NOMO-1 treated with dmso at 0.1 percent for 144 hours (cell line): ENCODE results near the gene TEK.

Experiments
- DNase-seq: peaks from one replicate; lab custom pipeline; 2025; ENCODE audit not compliant: unreplicated experiment; lab: John Stamatoyannopoulos, UW

The TEK gene

DNA sequence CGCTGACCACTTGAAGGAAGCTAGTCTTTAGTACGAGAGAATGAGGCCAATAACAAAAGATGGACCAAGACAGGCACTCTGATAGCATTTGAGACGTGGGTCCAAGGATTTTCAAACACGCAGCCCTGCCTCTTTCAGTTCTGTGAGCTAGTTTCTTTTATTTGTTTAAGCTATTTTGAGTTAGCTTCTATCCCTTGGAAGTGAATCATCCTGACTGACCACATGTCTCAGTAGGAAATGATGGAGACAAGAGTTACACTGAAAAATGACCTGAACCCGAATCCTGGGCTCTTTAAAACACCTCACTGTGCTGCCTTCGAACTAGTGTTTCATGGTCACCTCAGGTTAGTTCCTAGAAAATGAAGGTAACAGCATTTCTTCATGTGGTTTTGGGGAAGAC, 9.9 kb downstream of the TEK start:
- no peak for DNase-seq

DNA sequence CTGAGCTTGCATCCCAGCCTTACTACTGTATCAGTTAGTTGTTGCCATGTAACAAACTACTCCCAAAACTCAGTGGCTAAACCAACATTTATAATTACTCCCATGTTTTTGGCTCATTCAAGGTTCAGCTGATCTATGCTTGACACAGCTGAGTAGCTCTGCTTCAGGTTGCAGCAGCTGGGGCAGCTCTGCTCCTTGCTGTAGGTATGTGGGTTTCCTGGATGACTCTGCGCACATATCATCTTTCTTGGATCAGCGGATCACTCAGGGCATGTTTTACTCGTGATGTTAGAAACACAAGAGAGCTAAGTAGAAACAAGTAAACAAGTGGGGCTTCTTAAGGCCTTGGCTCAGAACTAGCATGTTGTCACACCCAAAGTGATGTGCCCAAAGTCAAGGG, 15.1 kb downstream of the TEK start:
- DNase-seq, result no peak

DNA sequence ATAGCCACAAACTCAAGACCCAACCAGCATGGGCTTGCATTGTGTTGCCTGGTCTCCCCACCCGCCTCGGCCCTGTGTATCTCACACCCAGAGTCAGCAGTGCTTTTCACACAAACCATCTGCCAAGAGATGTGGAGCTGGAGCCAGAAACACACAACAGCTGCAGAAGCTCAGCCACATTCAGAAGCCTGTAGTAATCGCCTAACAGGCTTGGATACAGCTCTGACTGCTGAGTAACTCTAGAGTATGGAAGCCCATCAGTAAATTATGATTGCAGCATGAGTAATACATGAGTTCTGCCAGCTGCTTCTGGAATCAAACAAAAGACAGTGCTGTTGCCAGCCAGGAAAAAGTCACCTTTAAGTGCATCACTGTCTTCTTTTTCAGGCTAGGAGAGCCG, 16.0 kb downstream of the TEK start:
- no peak for DNase-seq

DNA sequence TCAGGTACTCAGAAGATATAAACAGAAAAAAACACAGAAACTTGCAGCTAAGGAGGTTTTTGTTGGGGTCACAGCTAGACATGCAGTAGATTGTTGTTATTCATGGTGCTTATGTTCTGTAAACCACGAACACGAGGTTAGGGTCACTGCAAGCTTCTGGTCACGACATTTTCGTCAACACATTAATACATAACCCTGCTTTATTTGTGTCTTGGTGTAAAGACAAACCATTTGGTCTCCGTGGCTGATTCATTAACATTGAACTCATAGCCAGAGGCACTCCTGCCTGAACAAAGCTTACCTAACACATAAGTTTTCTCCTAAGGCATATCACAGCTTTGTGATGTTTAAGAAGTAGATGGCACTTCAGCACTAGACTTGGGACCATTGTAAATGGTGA, 16.9 kb downstream of the TEK start:
- DNase-seq, result no peak

DNA sequence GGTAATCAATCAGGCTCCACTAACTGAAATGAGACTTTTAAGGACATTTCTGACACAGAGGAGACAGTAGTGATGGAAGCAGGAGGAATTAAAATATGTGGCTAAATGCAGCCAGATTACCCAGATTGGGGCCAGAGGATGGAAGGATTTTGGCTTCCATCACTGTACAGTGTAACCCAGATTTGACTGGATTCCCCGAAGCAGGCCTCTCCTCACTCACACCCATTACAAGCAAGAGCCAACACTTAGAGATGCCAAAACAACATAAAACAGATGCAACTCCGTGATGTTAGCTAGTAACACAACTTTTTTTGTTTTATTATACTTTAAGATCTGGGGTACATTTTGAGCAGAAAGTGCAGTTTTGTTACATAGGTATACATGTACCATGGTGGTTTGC, 17.6 kb downstream of the TEK start:
- DNase-seq, result no peak

DNA sequence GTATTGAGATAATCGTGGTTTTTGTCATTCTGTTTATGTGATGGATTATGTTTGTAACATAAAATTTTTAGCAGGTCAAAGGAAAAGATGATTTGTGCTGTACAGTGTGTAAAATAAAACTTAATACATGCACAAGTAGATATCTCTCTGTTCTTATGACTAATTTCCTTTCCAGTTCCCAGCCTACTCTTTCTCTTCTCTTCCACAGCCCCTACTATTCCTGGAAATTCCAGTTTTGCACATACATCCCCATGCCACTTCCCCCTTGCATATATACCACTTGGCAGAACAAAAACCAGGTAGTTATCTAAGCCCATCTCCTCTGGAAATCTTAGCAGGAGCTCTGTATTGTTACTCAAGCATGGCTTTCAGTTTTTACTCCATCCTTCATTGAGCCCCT, 20.2 kb downstream of the TEK start:
- no peak for DNase-seq

DNA sequence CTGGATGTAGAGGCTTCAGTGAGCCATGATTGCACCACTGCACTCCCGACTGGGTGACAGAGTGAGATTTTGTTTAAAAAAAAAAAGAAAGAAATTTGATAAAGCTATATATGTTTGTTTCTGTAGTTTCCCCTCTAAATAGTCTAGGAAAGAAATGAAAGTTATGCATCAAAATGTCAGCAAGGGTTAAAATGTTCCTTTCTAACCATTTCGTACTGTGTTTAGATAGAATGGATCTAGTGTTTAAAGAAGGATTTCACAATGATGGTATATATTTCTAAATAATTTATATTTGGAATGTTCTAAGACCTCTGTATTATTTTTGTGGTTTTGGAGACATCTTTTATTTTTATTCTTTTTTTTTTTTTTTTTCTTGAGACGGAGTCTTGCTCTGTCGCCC, 22.7 kb downstream of the TEK start:
- no peak for DNase-seq

DNA sequence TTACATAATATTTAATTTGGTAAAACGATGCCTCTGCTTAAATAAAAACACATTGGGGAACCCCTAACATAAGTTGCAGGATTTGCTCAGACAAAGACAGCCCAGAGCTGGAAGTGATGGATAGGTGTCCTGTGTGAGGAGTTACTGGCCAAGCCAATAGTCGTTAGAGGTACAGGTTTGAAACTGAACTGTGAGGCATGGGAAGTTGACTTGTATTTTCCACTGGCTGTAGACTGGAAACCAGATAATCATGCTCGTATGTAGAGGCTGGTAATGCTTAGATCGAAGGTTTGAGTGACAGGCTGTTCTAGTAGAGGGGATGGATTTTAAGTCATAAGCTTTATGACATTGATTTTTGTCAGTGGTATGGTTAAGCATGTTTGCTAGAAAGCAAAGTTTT, 24.8 kb downstream of the TEK start:
- no peak for DNase-seq

DNA sequence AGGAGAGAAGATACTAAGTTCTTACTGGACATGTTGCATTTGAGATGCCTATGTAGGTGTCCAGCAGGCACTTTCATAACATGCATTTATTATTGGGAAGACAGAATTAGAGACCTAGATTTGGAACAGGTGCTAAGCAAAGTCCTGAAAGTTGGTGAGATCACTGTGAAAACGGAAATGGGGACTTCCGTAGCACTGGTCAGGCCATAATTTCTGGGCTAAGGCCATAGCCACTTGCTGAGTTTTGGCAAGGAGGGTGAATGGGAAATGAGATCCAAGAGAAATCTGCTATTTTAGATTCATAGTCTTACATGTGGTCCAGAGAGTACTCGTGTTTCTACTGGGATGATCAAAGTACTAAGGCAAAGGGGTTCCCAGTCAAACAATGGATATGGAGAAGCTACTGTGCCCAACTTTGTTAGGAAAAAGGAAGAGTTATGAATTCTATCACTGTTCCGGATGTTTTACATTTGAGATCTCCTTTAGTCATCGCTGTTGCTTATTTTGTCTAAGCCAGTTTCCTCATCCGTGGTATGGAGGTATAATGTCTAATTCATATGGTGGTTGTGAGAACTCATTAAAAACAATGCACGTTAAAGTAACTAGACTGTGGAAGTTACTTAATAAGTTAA, 33.4 kb downstream of the TEK start:
- no peak for DNase-seq

DNA sequence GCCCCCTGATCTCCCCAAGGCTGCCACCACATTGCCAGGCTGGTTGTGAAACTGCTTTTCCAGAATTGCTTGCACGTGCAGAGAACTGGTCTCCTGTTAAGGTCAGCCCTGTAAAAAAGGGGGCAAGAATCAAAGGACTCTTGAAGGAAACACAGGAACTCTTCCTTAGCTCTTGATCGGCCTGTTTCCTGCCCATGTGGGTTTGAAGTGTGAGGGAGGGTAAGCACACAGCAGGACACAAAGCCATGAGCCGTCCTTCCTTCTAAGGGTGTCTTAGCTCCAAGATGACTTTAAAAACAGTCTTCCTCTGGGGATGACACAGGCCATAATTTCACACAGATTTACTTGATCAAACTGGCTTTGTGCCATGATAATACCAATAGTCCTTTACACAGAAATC, 36.1 kb downstream of the TEK start:
- DNase-seq, result no peak

DNA sequence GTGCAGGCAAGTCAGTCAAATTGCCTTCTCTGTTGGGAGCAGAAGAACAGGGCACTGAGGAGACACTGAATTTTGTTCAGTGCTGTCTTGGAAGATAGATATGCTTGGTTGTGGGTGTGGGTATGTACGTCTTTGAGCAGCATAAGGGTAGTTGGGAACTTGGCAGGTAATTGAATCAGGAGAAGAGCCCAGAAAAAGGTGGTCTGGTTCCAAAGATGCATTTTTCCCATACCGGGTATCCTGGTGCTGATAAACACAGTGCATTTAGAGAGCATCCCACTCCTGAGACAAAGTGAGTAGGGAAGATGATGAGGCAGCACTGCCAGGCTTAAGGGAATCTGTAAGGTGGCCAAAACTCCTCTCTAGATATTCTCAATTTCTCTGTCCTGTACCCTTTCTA, 40.6 kb downstream of the TEK start:
- DNase-seq, result no peak

DNA sequence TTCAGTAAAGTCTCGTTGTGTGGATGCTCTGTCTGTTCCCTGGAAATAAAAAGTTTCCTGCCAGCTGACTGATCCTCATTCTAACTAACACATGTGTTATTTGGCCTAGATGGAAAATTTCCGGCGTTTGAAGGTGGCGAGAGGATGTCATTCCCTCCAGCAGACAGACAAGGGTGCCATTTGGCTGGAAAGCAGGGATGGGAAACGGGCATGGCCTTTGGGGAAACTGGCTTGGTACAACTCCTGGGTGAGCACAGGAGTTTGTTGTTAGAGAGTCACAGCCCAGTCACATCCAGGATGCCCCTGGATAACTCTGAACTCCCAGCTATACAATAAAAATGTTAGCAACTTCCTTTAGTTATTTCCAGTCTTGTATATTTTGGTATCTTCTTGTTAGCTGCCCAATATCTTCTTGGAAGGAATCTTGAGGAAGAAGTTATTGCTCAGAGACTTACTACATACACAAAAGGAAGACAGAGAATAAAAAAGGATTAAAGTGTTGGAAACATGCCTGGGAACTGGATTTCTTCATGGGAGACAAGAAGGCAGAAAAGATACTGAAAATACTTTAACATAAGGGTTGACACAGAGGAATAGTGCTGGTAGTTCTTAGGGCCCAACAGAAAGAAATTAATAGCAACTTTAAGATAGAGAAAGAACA, 41.9 kb downstream of the TEK start:
- DNase-seq, result no peak

DNA sequence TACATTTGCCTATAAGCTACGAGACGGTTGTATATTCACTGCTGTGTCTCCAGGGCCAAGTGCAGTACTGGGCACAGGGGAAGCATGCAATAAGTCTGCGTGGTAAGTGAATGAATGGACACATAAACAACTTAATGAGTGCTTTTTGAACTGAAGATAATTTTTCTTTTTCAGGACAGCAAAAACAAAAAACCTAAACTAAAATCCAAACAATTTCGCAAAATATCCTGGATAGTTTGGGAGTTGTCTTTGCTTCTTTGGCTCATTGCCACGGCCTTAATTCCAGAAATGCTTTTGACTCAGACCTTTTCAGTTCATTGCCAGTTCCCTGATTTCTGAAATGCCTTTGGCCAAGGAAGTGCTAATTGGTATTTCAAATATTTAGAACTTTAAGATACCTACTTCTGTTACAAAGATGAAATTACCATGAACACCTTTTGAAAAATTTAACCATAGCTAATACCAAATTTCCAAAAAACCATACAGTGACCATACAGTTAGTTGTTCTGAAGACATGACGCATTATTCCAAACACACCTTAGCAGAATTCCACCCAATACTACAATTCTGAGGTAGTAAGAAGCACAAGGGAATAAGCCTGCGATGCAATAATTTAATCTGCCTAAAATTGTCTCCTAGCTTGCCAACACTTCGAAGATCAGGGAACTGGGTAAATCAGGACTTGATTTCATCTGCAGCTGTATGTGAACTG, 42.8 kb downstream of the TEK start:
- no peak for DNase-seq

DNA sequence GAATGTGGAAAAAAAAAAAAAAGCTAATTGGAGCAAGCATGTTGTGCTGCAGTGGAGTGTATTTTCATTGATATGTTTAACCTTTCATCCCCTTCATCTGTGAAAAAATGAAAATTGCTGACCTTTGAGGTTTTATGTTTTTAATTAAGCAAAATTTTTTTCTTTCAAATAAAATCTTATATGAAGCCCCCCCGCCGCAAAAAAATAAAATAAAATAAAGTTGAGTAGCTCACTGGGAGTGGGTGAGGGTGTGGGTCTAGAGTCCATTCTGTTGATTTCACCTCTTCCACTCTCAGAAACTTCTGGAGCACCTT, 43.3 kb downstream of the TEK start:
- DNase-seq, result no peak

DNA sequence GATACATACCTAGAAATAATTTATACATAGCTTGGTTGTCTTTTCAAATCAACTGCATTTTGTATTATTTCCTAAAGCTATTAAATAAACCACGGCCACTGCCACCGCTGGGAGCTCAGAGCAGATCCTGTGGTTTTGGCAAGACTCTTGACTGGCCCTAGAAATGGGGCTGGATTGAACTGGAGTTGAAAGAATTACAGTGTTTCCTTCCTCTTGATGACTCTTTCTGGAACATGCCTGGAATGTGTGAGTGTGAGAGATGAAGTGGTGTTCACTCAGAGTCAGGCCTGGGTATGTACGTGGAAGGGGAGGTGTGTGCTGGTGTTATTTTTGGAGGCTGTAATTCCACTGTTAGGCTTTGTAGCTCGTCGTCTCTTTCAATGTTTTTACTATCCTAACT, 45.9 kb downstream of the TEK start:
- no peak for DNase-seq

DNA sequence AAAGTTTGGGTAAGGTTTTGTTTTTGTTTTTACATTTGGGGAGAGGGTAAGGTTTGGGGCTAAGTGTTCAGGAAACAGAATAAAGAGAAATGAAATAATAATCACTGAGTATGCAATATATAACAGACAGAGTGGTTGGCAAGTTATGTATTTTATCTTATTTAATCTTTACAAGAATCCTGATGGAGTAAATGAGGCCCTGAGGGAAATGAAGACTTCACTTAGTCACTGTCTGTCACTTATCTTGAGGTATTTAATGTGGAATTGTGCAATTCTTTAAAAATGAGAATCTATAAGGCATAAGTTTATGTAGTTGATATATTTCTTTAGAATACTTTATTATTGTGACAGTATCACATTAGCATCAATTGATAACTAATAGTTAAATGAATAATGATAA, 48.1 kb downstream of the TEK start:
- DNase-seq, result no peak

DNA sequence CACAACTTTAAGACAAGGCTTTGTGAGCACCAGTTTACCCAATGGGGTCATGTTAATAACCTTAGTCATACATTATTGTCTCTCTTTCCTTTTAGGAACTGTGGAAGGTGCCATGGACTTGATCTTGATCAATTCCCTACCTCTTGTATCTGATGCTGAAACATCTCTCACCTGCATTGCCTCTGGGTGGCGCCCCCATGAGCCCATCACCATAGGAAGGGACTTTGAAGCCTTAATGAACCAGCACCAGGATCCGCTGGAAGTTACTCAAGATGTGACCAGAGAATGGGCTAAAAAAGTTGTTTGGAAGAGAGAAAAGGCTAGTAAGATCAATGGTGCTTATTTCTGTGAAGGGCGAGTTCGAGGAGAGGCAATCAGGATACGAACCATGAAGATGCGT, 48.7 kb downstream of the TEK start:
- no peak for DNase-seq

DNA sequence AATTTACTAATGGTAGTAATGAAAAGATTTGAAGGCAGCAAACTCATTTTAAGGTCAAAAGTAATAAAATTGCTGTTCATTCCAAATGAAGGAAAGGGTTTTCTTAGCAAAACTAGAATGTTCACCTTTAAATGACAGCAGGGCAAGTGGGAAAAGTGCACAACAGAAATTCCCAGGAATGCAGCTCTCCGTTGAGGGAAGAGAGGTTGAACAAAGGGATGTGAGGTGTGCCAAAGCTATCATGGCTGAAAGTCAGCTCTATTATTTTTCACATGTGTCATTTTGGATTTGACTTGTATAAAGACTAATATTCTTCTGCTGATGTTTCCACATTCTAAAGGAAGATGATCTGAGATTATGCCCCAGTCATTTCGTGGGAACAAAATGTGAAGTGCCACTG, 51.6 kb downstream of the TEK start:
- no peak for DNase-seq

DNA sequence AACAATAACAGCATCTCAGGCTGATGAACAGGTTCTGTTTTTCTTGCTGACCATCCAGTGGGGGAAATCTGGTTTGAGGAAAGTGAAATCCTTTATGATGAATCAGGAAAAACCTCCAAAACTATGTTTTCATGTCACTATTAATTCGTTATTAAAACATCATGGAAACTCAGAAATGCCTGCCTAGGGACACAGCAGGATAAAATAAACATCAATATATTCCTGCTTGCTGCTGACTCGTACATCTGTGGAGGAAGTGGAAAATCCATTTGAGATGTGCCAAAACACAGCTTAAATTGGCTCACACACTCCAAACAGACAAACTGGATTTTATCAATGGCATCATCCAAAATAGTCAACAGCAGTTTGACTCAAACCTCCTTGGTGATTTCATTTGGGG, 53.0 kb downstream of the TEK start:
- no peak for DNase-seq

DNA sequence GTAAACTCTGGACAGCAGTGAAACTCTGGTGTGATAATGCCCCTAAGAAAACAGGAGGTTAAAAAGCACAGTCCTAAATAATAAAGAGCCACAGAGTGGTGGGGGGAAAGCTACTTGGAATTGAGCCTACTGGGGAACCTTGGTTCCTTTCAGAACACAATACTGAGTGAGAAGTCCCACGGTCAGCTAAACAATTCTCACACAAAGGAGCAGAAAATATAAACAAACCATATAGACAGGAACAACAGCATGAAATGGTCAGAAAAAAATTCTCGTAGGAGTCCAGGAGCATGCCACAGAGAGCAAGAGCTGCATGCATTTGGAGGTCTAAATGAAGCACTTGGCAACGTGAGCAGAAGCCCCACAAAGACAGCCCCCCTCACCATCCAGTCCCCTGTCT, 56.0 kb downstream of the TEK start:
- no peak for DNase-seq

DNA sequence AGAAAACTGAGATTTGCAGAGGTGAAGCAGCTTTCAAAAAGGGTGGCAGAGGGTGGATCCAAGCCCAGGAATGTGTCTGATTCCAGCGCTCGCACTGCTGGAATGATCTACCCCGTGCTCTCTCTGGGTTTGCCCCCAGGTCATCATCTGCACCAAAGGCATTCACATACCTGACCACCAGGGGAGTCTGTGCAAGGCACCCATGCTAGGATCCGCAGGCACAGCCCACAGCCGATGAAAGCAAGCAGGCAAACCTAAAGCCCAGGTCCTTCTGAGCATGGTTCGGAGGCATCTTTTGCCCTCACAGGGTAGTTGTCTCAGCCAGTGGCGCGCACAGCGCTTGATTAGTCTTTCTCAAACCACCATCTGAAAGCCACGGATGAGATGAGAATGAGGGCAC, 56.6 kb downstream of the TEK start:
- no peak for DNase-seq

DNA sequence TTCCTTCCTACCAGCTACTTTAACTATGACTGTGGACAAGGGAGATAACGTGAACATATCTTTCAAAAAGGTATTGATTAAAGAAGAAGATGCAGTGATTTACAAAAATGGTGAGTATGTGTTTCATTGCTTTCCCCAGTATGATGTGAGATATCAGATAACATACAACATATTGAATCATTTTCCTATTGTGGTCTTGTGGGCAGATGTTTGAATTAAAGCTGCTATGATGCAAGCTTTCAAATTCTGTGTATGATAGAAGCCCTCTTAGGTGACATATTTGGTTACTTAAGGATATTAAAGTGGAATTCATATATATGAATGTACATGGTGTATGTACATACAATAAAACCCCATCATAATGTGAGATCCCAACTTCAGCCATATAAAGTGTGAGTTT, 59.5 kb downstream of the TEK start:
- no peak for DNase-seq

DNA sequence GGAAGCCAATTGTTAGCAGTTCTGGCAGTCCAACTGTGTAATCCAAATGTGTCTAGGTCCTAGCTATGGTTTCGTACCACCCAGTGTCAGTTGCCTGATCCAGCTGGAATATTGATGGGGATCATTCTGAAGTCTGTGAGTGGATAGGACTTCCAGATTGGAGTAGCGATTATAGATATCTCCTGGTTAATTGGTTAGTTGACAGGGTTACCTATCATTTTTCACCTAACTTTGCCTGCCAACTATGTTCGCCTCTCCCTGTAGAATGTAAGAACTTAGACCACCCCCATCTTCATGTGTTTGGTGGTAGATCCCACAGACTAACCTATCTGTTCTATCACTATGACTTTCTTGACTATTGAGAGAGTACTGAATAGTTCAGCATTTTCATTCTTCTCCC, 59.9 kb downstream of the TEK start:
- no peak for DNase-seq
